Measurements from ENCODE around the gene RSPO3.

DNA sequence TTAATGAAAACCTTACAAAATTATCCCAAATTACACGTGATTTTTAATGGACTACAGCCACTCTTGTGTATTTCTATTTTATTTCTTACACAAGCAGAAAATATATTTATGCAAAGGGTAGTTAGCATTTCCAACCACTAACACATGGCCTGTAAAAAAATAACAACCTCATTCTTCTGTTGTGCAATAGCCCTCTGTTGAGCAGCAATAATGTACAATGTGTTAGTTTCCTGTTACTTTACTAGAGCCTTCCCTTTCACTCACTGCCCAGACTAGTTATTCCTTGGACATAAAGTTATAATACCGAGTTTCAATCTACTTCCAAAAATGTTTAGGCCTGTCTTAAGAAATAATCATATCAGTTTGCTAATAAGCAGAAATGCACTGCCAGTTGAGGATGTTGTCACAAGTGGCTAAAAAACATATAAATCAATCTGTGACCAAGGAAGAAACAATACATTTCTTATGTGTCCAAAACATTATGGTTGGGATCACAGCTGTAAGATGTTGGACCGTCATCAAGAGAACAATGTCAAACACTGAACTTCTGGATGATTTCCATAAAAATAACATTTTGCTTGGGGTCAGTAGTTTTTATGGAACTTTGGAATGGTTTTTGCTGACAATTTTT lies 74.6 kb downstream of the RSPO3 start:
- TF ChIP-seq CTCF (conservative IDR thresholded peaks at IDR 0.05; ENCODE audit: low read depth, low read length) (no peak), EZH2 (IDR thresholded peaks at IDR 0.05; ENCODE audit: borderline replicate concordance, low read depth, low read length, poor library complexity, severe bottlenecking) (no peak)

Data from A673 (cell line).